Breast epithelium (tissue), 3 donors: ENCODE results near the gene COX20.

ENCODE experiments used
- CTCF ChIP-seq, 3 donors: fragments of 450-650 bp; IDR thresholded peaks; one replicate each; pipeline ENCODE4 v1.5.1; 2016 to 2017; ENCODE audit warnings: antibody characterized with exemption in 3 of 3, mild to moderate bottlenecking in 3 of 3, moderate library complexity in 3 of 3
- POLR2A ChIP-seq: fragments of 450-650 bp; IDR thresholded peaks from one replicate; pipeline ENCODE4 v1.6.1; 2016; ENCODE audit warnings: antibody characterized with exemption, mild to moderate bottlenecking, moderate library complexity
- POLR2AphosphoS5 ChIP-seq, 3 donors: sonication (generic); formaldehyde crosslinking; IDR thresholded peaks; one replicate each; pipeline ENCODE4 v1.6.1; 2017; ENCODE audit warnings: antibody characterized with exemption in 3 of 3

- TF ChIP-seq POLR2A (no peak), CTCF (IDR thresholded peaks at IDR 0.05) (no peak), POLR2AphosphoS5 (IDR thresholded peaks at IDR 0.05) (no peak)
Measured at GRCh38 chr1:244788493-244789275, 46.8 kb upstream of the COX20 start.
